GM13976 (cell line): ENCODE data around the gene FAM81B.

Source experiments
- DNase-seq: peaks from one replicate; pipeline ENCODE4 v3.0.0; 2012; ENCODE audit warnings: low spot score
- in situ Hi-C: fragments of 300-500 bp; cut with MboI; formaldehyde crosslinking; loops from one replicate; pipeline ENCODE4 v1.12.0; 2022; ENCODE audit warnings: low sequenced_read_pairs, mixed read lengths, inconsistent platforms; ENCODE audit not compliant: unreplicated experiment
- TF ChIP-seq, protein P1 (sequence below): IDR thresholded peaks from 2 replicates; pipeline ENCODE4 v1.5.1; 2012; ENCODE audit warnings: borderline replicate concordance, mild to moderate bottlenecking; ENCODE audit not compliant: insufficient read depth; ENCODE audit errors: extremely low read depth, missing control alignments, control extremely low read depth

The FAM81B gene

DNA sequence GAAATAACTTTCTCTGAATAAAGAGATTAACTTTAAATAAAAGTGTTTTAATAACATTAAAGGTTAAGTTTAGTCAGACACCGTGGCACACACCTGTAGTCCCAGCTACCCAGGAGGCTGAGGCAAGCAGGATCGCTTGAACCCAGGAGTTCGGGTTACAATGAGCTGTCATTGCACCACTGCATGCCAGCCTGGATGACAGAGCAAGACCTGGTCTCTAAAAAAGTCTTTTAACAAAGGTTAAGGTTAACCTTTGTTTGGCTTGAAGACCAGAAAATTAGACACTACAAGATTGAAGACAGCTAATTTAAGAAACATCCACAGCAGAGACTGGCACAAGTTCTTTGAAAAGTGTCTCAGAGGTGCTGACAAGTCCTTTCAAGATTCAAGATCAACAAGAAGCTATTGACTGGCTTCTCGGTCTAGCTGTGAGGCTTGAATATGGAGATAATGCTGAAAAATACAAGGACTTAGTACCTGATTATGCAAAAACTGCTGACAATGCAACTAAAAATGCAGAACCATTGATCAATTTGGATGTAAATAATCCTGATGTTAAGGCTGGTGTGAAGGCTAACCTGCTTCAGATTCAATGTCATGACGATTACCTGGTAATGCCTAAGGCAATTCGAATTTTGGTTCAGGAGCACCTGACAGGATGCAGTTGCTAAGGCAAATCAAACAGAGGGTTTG is 48.8 kb downstream of the FAM81B start:
- in situ Hi-C loops, result no loop called here
- TF ChIP-seq, protein P1, sequence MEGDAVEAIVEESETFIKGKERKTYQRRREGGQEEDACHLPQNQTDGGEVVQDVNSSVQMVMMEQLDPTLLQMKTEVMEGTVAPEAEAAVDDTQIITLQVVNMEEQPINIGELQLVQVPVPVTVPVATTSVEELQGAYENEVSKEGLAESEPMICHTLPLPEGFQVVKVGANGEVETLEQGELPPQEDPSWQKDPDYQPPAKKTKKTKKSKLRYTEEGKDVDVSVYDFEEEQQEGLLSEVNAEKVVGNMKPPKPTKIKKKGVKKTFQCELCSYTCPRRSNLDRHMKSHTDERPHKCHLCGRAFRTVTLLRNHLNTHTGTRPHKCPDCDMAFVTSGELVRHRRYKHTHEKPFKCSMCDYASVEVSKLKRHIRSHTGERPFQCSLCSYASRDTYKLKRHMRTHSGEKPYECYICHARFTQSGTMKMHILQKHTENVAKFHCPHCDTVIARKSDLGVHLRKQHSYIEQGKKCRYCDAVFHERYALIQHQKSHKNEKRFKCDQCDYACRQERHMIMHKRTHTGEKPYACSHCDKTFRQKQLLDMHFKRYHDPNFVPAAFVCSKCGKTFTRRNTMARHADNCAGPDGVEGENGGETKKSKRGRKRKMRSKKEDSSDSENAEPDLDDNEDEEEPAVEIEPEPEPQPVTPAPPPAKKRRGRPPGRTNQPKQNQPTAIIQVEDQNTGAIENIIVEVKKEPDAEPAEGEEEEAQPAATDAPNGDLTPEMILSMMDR, result no peak
- no peak for DNase-seq

DNA sequence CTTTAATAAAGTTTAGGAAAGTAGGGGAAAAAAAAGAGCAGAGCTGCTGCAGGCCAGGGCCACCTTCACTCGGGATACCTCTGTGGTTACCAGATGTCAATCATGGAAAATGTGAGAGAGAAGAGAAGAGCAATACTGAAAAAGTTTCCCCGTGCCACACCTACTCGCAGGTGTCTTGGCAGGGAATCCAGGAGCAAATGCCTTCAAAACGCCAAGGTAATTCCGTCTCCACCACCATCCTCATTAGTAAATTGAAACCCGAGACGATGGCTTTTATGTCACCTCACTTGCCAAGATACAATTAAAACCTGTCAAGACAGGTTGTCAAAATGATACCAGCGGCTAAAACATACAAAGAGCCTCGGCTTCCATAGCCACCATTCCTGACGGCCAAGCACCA is 49.7 kb downstream of the FAM81B start:
- DNase-seq, result no peak
- TF ChIP-seq, protein P1, result no peak
- in situ Hi-C loops, result no loop called here

GRCh38 chr5:95441636-95442035 is 50.5 kb downstream of the FAM81B start:
- TF ChIP-seq, protein P1, result no peak

DNA sequence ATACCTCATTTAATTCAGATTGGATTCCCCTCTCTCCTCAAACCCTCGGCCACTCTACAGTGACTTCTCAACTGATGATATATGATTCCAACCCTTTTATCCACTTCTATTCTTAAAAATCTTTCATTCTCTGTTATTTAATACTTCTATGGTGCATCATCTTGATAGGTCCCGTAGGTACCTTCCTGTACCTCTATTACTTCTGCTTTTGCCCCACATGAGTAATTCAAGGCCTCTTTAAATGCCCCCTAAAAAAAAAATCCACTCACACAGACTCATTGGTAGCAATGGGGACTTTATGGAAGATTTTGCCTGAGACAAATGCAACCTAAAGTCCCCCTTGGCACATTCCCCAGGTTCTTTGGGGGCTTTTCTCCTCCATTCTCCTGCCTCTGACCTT is 54.3 kb downstream of the FAM81B start:
- TF ChIP-seq, protein P1, result no peak
- in situ Hi-C loops, result no loop called here
- DNase-seq, result no peak

More at GRCh38 chr5:95441636-95442035, 50.5 kb downstream of the FAM81B start:
- in situ Hi-C loops, result no loop called here
- DNase-seq, result no peak

- DNase-seq, result no peak
- TF ChIP-seq, protein P1, result no peak
- in situ Hi-C loops, result no loop called here
Observed at GRCh38 chr5:95445995-95446394, 54.8 kb downstream of the FAM81B start.

DNA sequence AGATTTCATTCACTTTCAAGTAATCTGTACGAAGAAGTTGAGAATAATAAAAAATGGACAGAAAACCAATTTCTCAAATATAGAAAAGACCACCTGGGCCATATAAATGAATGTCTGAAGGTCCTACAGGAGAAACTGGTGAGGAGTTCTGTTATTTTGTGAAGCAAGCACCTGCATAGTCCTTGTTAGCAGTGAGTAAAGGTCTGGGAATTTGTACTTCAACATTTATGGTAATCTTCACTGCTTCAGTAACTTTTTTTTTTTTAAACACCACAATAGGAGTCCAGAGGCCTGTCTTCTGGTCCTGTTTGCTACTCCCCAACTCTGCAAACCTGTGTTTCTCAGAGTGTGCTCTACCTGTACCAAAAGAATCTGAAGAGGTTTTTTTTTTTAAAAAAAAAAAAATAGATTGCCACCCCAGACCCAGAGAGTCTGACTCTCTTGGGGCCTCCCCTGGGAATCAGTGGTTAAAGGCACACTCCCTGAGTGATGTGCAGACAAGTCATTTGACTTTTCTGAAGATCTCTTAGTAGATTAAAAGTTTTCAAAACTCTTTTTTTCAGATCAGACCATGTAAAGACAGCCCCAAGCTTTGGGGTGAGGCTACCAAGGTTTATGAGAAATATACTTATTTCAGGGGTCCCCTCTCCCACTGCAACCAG is 55.5 kb downstream of the FAM81B start:
- DNase-seq, result no peak
- in situ Hi-C loops, result no loop called here
- TF ChIP-seq, protein P1, result no peak
